Stimulated activated CD4-positive, alpha-beta T cell treated with anti-CD3 and anti-CD28 coated beads, TNF-alpha, amount 100 ng/mL, for 4 hours (primary cell): ENCODE data around the gene TUT1.
"Not testable (repeated sequence)": the region's sequence is repeated elsewhere in the genome, so short reads cannot be mapped to it uniquely, and the experiment has no call there.

Experiments
- DNase-seq, 3 experiments: peaks; one replicate each; pipeline ENCODE4 v3.0.0-alpha.2; 2020; ENCODE audit warnings: low read depth in 3 of 3

TUT1 gene

DNA sequence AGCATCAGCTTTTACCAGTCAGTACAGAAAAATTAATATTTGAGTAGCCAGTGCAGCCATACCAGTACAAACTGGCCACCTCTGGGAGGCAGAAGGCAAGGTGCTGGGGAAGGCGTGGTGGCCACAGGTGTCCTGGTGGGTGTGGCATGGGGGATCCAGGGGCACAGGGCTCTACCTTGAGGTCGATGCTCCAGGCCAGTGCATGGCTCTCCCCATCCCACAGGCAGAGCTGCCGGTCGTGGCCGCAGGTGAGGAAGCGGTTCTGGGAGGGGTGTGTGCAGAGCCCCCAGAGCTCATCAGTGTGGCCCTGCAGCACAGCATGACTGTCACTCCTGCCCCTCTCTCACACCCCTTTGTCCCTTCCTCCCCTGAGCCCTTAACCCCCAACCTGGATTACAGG, 14.1 kb upstream of the TUT1 start:
- DNase-seq = no peak

DNA sequence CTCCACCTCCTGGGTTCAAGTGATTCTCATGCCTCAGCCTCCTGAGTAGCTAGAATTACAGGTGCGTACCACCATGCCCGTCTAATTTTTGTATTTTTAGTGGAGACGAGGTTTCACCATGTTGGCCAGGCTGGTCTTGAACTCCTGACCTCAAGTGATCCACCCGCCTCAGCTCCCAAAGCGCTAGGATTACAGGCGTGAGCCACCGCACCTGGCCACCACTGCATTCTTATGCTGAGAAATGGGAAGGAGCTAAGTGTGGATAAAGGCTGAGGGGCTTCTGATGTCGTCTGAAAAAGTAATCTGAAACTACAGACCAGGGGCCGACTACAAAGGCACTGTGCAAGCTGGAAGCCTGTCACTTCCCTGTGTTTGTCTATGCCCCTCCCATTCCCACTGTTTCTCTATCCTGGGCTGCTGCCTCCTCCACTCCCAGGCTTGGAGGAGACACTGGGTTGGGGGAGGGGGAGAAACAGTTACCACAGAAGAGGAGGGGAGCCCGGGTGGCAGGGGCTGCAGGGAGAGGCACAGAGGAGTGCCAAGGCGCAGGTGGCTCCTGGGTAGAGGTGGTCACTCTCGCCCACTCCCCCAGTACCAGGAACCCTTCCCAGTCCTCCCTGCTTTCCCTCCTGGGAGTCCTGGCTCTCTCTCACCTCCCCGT, 13.3 kb upstream of the TUT1 start:
- DNase-seq = no peak

DNA sequence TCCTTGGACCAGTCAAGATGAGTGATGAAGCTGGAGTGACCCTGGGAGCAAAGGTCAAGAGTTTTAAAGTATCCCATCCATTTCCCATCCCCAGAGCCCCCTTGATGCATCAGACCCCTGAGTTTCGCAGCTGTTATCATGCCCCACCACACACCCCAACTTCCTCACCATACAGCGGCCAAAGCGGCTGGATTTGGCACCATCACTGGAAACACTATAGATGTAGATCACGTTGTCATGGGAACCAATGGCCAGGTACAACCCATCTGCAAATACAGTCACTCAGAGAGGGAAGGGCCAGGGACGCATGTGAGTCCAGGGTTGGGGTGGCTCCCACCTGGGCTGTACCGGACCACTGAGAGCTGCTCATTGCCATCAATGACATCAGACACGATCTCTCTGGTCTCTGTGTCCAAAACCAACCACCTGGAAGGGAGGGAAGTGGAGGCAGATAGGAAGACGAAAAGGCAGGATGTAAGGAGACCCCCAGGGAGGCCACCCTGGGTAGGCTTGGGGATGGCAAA, 12.5 kb upstream of the TUT1 start:
- no peak for DNase-seq

DNA sequence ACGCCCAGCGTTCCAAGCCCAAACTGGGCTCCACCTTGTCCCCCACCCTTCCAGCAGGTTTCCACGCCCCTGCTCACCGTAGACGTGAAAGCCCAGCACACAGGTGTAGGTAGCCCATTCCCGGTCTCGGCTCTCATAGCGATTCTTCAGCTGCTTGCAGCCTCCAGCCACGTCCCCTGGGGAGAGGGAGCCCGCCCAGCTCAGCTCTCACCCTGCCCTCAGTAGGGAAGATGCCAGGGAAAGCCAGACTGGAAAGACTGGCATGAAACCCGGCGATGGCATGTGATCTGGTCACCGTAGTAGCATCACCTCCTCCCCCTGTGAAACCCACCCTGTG, 11.7 kb upstream of the TUT1 start:
- DNase-seq = no peak

DNA sequence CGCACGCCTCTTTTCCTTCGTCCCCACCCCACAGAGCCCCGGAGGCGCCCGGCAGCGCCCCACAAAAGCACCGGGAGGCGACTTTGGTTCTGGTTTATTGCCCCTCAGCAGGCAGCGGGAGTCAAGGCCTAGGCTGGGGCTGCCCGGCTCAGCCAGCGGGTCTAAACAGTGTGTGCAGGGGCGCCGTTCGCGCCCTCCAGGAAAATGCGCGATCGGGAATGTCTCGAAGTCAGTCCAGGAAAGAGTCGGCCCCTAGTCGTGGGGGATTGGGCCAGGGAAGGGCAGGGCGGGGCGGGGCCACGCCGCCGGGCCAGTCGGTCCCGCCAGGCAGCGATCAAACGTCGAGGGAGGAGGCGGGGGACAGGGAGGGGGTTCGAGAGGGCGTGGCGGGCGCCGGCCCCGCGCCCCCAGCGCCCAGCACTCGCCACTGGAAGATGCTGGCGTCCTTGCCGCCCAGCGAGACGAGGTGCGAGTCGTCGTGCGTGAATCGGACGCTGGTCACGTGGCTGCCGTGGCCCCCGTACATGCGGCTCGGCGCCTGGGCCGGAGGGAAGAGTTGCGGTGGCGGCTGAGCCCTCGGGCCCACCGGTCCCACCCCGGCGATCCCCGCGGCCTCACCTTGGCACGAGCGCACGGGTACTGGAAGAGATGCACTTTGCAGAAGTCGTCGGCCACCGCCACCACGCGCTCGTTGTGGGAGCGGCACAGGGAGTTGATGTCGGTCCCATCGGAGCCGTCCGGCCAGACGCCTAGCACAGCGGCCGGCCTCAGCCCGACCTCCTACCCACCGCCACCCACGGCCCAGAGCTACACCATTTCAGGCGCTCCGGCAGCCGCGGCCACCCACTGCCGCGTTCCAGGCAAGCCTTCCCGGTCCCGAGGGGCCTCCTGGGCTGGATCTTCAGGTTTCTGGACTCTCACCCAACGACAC, 11.1 kb upstream of the TUT1 start:
- DNase-seq = peak in 1 of 3 experiments; percentile 35

DNA sequence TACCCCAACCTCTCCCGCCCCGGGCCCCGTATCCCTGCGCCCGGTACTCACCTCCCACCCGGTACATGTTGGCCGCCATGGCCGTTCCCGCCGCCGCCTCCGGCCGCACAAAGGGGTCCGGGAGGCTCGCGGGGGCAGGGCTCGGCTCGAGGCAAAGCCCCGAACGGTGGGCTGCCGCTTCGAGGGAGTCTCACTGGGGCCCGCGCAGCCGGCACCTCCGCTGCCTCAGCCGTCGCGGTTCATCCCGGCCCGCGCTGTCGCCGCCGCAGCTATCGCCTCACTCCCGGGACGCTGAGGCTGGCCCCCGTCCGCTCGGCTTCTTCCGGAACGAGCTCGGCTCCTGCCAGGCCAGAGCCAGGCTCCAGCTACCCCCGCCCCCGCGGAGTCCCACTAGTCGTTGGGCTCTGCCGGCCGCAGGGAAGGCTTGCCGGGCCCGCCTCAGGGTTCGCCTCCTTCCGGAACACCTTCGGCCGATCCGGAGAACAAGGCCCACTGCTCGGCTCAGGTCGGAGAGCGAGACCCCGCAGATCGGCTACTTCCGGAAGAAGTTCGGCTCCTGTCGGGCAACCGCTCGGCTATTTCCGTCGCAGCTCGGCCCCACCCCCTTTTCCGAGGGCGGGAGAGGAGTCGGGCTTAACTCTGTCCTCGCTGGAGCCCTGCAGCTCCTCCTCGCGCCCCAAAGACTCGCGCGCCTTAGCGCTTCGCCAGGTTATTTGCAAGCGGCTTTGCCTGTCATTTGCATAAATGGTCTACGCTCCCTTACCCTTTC, 10.2 kb upstream of the TUT1 start, which contains the start of gene MTA2:
Gene MTA2, minus strand, starts transcription at position 494 of the 769 bp plus-strand sequence. Its CDS starts 415 bp downstream, at position 79.
- DNase-seq = peak; percentile 99 to 100 (median 99)

DNA sequence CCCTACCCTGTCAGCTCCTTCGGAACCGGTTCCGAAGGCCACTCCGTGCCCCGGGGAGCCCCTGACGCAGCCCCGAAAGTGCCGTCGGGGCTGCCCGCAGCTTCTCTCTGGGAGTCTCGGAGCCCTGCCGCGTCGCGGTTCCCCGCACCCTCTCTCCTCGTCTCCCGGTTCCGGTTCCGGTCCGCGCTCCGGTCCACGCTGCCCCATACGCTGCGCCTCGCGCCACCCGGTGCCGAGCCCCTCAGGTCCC, 9.7 kb upstream of the TUT1 start:
- peak in 2 of 3 experiments; percentile 29 to 45 for DNase-seq

DNA sequence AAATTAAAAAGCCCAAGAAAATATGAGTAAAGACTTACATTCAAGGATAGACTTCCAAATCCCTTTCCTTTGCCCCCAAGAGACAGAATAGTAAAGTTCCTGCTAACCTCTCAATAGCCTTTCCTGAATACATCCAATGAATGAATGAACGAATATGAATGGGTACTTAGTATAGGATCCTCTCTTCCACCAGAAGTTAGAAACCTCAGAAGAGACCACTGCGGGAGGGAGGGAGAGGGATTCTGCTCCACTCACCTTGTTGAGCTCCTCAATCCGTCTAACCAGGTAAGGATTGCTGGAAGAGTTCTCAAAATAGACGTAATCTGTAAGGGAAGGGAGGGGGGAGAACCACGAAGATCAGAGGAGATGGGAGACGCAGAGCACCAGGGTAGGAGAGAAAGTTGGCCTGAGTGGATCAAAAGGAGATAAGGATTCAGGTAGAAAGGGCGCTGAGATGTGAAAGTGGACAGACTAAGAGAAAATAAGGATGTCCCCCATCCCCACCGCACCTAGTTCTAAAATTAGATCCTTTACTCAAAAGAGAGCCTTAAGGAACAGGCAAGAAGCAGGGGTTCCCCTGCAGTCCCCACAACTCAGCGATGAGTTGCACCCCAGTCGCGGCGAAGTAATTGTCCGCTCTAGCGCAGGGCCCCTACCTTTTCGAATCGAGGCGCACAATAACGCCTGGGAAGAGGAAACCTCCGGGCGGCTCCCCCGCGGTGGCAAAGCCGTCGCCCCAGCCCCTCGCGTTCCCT, 9.2 kb upstream of the TUT1 start:
- no peak for DNase-seq

DNA sequence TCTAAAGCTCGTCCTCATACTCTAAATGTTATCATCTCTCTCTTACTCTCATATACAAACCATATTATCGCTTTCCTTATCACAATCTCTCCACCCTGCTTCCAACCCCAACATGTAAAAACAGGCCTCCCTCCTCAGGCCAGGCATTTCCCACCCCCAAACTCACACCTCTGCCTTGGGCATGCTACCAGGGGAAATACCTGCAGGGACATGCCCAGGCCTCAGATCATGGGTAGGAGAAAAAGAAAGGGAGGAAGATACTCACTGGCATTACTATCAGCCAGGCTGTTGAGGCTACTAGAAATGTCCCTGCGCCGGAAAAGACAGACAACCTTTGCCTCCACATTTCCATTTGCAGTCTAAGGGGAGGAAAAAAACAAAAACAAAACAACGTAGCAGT, 8.6 kb upstream of the TUT1 start:
- DNase-seq = no peak

DNA sequence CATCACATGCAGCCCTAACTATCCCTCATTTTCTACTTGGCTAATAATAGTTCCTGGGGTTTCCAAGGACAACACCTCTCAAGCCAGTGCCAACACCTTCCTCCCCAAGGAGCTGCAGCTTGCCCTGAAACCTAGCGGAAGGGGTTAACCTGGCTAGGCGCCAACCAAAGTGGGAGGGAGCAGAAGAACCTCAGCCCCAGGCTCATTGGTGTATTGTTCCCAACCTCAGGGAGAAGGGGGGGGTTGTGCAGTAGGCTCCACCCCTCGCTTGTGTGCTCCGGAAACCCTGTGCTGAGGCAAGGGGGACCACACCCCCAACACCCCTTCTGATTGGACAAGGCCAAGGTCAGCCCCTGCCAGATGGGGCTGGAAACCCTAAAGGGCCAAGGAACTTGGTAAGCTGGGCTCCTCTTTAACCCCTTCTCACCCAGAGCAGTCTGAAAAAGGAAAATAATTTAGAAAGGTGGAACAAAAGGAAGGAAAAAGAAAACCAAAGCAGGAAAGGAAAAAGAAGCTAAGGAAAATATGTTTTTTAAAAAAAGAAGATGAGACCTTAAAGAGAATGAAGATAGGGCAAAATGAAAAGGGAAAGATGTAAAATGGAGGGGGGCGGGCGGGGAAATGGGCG, 7.9 kb upstream of the TUT1 start:
- peak; percentile 83 to 91 (median 90) for DNase-seq

DNA sequence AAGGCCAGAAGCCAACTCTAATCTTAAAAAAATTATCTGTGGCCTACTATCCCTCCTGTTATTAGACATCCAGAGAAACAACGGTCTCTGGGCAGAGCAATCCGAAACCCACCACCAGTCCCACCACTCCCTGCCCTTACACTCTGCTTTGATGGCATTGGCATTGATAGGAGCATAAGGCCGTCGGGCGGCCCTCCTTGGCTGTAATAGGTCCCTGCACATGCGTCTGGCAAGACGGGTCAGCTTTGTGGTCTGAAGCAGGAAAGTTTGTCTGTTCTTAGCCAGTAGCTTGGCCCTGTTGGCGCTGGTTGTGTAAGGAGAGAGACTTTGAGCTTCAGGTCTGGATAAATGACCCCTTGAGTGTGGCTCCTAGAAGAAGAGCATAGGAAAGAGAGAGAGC, 3.8 kb upstream of the TUT1 start:
- no peak for DNase-seq

DNA sequence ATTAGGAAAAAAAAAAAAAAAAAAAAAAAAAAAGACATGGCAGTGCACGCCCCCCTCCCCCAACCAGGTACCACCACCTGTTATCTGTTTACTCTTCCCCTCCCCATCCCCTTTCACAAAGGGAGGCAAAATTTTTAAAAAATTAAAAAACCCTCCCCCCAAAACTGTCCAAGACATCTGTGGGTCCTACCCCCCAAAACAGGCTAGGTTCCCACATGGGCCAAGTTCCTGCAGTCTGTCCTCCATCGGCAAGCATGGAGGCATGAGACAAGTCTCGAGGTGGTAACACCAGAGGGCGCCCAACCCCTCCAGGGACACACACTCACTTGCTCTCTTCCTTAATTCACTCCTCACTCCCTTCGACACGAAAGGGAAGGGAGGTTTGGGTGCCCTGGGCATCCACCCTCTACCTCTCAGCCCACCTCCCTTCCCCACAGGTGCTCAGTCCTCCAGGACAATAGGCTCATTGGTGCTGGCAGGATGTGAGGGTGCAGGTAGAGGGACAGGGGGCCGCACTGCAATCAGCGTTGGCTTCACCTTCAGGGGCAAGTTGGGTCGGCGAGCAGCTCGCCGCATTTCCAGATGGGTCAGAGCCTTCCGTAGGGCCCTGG, 2.2 kb upstream of the TUT1 start:
- DNase-seq = peak in 2 of 3 experiments; percentile 62 to 67

DNA sequence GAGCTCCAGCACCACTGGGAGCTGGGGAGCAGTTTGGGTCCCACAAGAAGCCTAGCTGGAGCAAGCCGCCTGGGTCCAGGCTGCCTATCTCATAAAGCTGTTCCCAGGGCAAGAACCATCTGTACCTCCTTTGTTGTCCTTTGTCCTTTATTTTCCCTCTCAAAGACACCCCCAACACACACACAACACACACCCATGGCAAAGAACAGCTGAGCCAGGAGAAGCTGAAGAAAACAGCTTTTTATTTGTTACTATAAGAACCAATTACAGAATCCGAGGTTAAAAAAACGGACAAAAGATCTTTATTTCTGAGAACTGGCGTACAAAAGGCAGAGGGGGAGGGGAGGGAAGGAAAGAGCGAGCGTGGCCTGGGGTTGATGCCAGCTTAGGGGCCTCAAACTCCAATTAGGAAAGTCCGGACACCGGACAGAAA, 1.7 kb upstream of the TUT1 start:
- no peak for DNase-seq

DNA sequence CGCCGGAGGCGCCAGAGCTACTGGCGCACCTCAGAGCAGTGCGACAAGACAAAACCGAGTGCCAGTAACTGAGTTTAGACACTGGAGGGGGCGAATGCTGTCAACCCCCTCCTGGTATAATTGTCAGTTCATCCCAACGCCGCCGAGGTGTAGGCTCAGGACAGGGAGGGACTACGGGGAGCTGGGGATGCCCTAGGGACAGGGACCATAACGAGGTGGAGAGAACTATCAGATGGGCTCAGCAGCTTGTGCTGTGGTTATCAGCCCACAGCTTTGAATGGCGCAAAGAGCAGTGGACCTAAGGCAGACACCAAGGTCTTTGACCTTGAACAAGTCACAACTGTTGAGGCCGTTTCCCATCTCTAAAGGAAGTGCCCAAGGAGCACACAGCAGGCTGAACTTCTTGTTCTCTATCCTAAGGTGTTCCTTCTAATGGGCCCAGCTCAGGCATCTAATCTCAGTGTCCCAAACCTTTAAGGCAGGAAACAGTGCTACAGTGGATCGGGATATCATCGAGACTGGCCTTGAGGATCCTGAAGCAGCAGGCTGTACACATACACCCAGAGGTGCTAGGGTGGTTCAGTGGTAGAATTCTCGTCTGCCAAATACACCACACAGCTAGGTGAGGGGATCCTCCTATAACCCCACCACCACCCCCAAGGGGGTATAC, 958 bp upstream of the TUT1 start:
- DNase-seq = no peak

DNA sequence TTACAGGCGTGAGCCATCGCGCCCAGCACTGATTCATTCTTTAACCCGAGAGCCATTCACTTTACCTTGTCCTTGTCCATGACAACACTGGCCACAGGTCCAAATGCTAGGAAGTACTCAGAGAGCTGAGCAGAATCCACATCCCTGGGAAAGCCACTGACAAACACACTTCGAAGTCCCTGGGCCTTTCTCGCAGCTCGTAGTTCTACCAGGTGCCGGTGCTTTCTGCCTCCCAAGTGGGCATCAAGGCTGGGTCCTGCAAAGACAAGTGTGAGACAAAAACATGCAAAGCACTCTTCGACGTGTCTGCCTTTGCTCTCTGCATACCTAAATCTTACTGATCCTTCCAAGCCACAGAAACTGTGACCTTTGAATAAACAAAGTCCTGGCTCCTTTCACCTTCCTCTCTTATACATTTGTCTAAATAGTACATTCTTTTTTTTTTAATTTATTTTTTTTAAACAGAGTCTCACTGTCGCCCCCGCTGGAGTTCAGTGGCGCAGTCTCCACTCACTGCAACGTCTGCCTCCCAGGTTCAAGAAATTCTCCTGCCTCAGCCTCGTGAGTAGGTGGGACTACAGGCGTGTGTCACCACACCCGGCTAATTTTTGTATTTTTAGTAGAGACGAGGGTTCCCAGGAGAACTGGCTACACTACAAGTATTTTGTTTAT, 2.2 kb downstream of the TUT1 start:
- DNase-seq = no peak

DNA sequence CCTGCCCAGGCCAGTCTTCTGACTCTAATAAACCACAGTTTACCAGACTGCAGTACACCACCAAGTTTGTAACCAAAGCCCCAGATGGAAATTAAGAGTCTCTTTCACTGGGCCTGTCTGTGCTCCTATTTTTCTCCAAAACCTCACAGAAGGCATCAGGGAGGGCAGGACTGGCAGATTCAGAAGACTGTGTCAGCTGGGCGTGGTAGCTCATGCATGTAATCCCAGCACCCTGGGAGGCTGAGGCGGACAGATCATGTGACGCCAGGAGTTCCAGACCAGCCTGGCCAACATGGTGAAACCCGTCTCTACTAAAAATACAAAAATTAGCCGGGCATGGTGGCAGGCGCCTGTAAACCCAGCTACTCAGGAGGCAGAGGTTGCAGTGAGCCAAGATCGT, 6.0 kb downstream of the TUT1 start:
- not testable (repeated sequence) for DNase-seq

DNA sequence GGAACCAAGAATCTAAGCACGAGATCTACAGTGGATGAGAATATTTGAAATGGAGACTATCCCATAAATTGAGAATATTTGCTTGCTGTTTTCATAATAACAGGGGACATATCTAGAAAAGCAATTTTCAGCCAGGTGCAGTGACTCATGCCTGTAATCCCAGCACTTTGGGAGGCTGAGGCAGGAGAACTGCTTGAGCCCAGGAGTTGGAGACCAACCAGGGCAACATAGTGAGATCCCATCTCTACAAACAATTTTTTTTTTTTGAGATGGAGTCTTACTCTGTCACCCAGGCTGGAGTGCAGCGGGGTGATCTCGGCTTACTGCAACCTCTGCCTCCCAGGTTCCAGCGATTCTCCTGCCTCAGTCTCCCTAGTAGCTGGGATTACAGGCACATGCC, 9.6 kb downstream of the TUT1 start:
- DNase-seq = not testable (repeated sequence)

DNA sequence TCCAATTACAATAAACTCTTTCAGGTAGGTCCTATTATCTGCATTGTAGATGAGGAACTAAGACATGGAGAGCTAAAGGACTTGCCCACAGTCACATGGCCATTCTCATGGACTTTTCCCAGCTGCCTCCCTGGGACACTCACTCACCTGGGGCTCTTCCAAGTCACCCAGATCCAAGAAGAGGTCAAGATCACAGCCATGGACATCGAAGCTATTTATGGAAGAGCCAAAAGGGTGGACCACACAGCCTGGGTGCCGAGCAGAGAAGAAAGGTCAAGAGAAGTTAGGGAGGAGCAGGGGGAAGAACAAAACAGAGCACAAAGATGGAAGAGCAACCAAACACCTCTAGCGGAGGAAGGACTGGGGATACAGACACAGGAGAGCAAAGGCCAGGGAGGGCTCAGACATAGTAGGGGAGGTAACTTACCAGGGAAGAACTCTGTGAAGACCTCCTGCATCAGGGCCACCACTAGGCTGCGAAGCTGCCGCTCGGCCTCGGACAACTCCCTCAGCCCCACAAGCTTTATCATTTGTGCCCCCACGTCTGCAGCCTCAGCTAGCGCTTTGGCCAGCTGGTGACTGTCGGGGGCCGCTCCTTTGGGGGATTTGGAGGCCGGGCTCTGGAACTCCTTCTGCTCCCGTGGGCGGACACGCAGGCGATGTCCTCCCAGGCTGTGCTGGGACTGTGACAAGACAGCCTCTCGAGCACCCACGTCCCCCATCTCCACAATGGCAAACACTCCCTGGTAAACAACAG, 10.2 kb downstream of the TUT1 start:
- DNase-seq = no peak

DNA sequence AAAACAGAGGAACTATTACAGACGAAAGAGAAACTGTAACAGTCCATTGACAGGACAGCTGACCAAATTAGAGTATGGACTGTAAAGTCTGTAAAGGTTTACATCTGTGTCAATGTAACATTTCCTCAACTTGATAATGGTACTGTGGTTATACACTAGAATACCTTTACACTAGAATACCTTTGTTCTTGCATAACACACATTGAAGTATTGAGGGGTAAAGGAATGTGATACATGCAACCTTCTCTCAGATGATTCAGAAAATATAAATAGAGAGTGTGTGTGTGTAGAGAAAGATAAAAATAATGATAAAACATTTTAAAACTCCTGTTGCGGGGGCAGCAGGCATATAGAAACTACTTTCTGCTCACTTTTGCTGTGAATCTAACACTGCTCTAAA, 12.1 kb downstream of the TUT1 start:
- no peak for DNase-seq
